C4-2B (cell line): ENCODE data around the gene BAMBI.

Source experiments
- H3K27ac ChIP-seq: fragments of 450-650 bp; 2 replicates; pipeline ENCODE4 v1.5.1; 2017
- CTCF ChIP-seq: fragments of 450-650 bp; conservative IDR thresholded peaks from 2 replicates; pipeline ENCODE4 v1.5.1; 2017; ENCODE audit warnings: mild to moderate bottlenecking
- ZFX ChIP-seq: fragments of 450-650 bp; IDR thresholded peaks from 2 replicates; pipeline ENCODE4 v1.6.1; 2017

BAMBI gene

DNA sequence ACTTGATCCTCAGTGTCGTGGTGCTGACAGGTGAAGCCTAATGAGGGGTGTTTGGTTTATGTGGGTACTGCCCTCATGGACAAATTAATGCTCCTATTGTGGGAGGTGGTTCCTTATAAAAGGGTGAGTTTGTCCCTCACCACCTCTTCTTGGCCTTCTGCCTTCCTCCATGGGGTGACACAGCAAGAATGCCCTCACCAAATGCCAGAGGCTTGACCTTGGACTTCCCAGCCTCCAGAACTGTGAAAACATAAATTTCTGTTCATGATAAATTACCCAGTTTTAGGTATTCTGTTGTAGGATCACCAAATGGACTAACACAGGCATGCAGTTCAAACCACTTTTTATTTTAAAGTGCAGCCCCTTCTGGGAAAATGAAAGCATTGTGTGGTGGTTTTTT, 39.4 kb downstream of the BAMBI start:
- TF ChIP-seq CTCF (no peak), ZFX (no peak)
- no peak overlapping the region for H3K27ac ChIP-seq

GRCh38 chr10:28717656-28718201, 40.4 kb downstream of the BAMBI start:
- no peak overlapping the region for H3K27ac ChIP-seq
- TF ChIP-seq CTCF (no peak), ZFX (no peak)

- TF ChIP-seq ZFX (no peak), CTCF (no peak)
- H3K27ac ChIP-seq: no peak overlapping the region
Measured at GRCh38 chr10:28719789-28720436, 42.6 kb downstream of the BAMBI start.

GRCh38 chr10:28721318-28721951, 44.1 kb downstream of the BAMBI start:
- no peak for TF ChIP-seq ZFX
- no peak for TF ChIP-seq CTCF
- no peak overlapping the region for H3K27ac ChIP-seq

- TF ChIP-seq CTCF (no peak), ZFX (no peak)
- no peak overlapping the region for H3K27ac ChIP-seq
Measured at GRCh38 chr10:28722065-28722803, 44.9 kb downstream of the BAMBI start.

DNA sequence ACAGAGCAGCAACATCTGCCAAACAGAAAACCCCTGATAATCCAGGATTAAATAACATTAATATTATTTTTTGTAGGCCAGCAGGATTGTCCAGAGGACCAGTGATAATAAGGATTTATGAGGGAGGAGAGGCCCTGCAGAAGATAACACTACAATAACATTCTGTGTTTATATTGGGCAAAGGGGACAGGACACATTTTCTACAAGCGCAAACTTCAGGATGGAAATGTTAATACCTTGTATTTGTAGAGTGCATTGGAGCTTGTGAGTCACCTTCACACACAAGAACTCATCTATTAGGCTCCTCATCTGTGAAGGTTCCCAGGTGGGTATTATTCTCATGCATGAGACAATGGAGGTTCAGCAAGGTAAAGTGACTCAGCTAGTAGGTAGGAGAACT, 51.0 kb downstream of the BAMBI start:
- TF ChIP-seq CTCF: no peak
- no peak for TF ChIP-seq ZFX
- no peak overlapping the region for H3K27ac ChIP-seq
